ENCODE measurements around the gene SAMD8. TPM values are rescaled to one million over a fixed set of nuclear protein-coding genes. Genes with fewer than 3 reads are reported as not detected.

SAMD8 gene
- total RNA-seq, 1 experiment from 2014 or later: 23.6 TPM

DNA sequence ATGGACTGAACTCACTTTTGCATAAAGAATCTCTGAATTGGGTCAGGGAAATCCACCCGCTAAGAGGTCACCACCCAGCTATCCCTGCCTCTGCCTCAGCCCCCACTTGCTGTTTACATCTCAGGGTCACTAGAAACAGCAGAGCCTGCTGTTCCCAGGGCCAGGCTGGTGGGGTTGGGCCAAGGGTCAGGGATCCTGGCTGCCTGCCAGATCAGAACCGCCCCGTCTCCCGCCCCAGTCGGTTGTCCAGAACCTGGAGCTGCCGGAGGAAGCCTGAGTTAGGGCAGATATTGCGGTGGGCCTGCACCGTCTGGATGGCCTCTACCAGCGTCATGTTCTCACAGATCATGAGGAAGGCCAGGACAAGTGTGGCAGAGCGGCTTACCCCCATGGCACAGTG is 17.0 kb upstream of the SAMD8 start:
- H3K4me1 ChIP-seq (ENCODE audit: control insufficient read depth in 1 of 2, insufficient read depth in 2 of 2, low read length in 2 of 2): no peaks in the 10 kb centered on the region
- H3K4me3 ChIP-seq (replicated peaks in 1 of 2; ENCODE audit: low read depth in 1 of 2, low read length in 2 of 2): no peak overlapping the region
- H3K9me3 ChIP-seq (ENCODE audit: control insufficient read depth in 1 of 2, insufficient read depth in 1 of 2, low read depth in 1 of 2, low read length in 2 of 2): no peaks in the 10 kb centered on the region
- H3K27me3 ChIP-seq (ENCODE audit: insufficient read depth, low read length): no peaks in the 10 kb centered on the region
- DNase-seq (ENCODE audit: low read depth, low spot score): no peak
- no TSS peak for BruUV-seq (replicated peaks)
- TF ChIP-seq POLR2A (IDR thresholded peaks at IDR 0.05; ENCODE audit: borderline replicate concordance, extremely low read depth, insufficient read depth, insufficient read length) (no peak), ELF1 (IDR thresholded peaks at IDR 0.05; ENCODE audit: borderline replicate concordance, low read depth) (no peak), POLR2AphosphoS5 (IDR thresholded peaks at IDR 0.05; ENCODE audit: low read depth, low read length) (no peak), ZNF274 (IDR thresholded peaks at IDR 0.05; ENCODE audit: low read depth, low read length) (no peak), JUND (IDR thresholded peaks at IDR 0.05) (no peak), EGR1 (IDR thresholded peaks at IDR 0.05; ENCODE audit: low read depth) (no peak), RAD21 (IDR thresholded peaks at IDR 0.05; ENCODE audit: low read depth) (no peak), SIN3A (IDR thresholded peaks at IDR 0.05; ENCODE audit: low read depth) (no peak), TCF7L2 (IDR thresholded peaks at IDR 0.05; ENCODE audit: borderline replicate concordance, extremely low read depth, insufficient read depth, insufficient read length) (no peak), CBX3 (IDR thresholded peaks at IDR 0.05; ENCODE audit: low read depth) (no peak), YY1 (IDR thresholded peaks at IDR 0.05; ENCODE audit: extremely low read depth, insufficient replicate concordance, low read depth, low read length) (no peak), ZFX (IDR thresholded peaks at IDR 0.05) (no peak), FOSL1 (IDR thresholded peaks at IDR 0.05; ENCODE audit: low read depth) (no peak)
- TF ChIP-seq, protein P1, sequence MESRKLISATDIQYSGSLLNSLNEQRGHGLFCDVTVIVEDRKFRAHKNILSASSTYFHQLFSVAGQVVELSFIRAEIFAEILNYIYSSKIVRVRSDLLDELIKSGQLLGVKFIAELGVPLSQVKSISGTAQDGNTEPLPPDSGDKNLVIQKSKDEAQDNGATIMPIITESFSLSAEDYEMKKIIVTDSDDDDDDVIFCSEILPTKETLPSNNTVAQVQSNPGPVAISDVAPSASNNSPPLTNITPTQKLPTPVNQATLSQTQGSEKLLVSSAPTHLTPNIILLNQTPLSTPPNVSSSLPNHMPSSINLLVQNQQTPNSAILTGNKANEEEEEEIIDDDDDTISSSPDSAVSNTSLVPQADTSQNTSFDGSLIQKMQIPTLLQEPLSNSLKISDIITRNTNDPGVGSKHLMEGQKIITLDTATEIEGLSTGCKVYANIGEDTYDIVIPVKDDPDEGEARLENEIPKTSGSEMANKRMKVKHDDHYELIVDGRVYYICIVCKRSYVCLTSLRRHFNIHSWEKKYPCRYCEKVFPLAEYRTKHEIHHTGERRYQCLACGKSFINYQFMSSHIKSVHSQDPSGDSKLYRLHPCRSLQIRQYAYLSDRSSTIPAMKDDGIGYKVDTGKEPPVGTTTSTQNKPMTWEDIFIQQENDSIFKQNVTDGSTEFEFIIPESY (IDR thresholded peaks at IDR 0.05; ENCODE audit: extremely low read depth, insufficient replicate concordance, low read length): no peak
- TF ChIP-seq, protein P2, sequence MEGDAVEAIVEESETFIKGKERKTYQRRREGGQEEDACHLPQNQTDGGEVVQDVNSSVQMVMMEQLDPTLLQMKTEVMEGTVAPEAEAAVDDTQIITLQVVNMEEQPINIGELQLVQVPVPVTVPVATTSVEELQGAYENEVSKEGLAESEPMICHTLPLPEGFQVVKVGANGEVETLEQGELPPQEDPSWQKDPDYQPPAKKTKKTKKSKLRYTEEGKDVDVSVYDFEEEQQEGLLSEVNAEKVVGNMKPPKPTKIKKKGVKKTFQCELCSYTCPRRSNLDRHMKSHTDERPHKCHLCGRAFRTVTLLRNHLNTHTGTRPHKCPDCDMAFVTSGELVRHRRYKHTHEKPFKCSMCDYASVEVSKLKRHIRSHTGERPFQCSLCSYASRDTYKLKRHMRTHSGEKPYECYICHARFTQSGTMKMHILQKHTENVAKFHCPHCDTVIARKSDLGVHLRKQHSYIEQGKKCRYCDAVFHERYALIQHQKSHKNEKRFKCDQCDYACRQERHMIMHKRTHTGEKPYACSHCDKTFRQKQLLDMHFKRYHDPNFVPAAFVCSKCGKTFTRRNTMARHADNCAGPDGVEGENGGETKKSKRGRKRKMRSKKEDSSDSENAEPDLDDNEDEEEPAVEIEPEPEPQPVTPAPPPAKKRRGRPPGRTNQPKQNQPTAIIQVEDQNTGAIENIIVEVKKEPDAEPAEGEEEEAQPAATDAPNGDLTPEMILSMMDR (IDR thresholded peaks at IDR 0.05 in 2 of 3, conservative IDR thresholded peaks at IDR 0.05 in 1 of 3; ENCODE audit: borderline replicate concordance in 1 of 3, insufficient read depth in 1 of 3, low read depth in 2 of 3, low read length in 2 of 3): no peak
- TF ChIP-seq, protein P3, sequence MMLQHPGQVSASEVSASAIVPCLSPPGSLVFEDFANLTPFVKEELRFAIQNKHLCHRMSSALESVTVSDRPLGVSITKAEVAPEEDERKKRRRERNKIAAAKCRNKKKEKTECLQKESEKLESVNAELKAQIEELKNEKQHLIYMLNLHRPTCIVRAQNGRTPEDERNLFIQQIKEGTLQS (IDR thresholded peaks at IDR 0.05): no peak
- no peak overlapping the region for H3K9ac ChIP-seq (ENCODE audit: low read length)
- no peaks in the 10 kb centered on the region for H3K36me3 ChIP-seq (ENCODE audit: control insufficient read depth in 1 of 2, insufficient read depth in 2 of 2, low read length in 2 of 2)
- no peak for ATAC-seq
- intact Hi-C loops (cut with micrococcal nuclease): loop anchor here (10.0 kb wide), 1 partner anchor 680 kb away; no protein-coding TSS in a partner anchor
- H3K79me2 ChIP-seq (ENCODE audit: insufficient read depth, low read length): no peaks in the 10 kb centered on the region
- no peak overlapping the region for H3K4me2 ChIP-seq (ENCODE audit: low read length)
- ChIA-PET POLR2A (no interaction called here), RAD21 (ENCODE audit: low non-redundant PET in 1 of 2, low total read pairs in 2 of 2, uncharacterized antibody in 2 of 2, unreplicated experiment in 2 of 2) (no interaction called here), CTCF (no interaction called here)
- H3K27ac ChIP-seq (ENCODE audit: low read depth, low read length): no peak overlapping the region
- H4K20me1 ChIP-seq (ENCODE audit: insufficient read depth): no peaks in the 10 kb centered on the region
- H2AFZ ChIP-seq (ENCODE audit: low read depth, low read length, poor library complexity, severe bottlenecking): no peak overlapping the region
- no peaks in the 10 kb centered on the region for H3K9me2 ChIP-seq (ENCODE audit: insufficient read depth)

Data from HCT116 (cell line).